Measurements from ENCODE around the gene RFTN1. TPM values are rescaled to one million over a fixed set of nuclear protein-coding genes. Genes with fewer than 3 reads are reported as not detected.

The RFTN1 gene
- total and polyA plus RNA-seq, 2 donors (not counting 1 experiment from before 2014, with no cell fraction given), result 35.1 to 35.5 TPM

DNA sequence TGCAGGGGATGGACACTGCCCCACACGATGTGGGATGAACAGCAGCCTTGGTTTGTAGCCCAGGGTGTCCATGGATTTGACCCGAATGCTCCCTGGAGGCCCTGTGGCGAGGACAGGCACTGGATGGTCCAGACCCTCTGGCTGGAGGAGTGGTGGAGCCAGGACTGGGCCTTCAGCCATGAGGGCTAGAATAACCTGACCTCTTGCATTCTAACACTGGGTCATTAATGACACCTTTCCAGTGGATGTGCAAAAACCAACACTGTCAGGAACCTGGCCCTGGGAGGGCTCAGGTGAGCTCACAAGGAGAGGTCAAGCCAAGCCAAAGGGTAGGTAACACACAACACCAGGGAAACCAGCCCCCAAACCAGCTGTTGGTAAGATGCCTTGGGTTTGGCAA lies 197.1 kb downstream of the RFTN1 start:
- Histone ChIP-seq H3K27me3 (ENCODE audit: control insufficient read depth, insufficient read depth, low read length) (no peaks in the 10 kb centered on the region), H3K4me2 (ENCODE audit: extremely low read depth, insufficient read depth, low read length) (no peak overlapping the region), H3K36me3 (ENCODE audit: control insufficient read depth, insufficient read depth, low read length) (no peaks in the 10 kb centered on the region)

DNA sequence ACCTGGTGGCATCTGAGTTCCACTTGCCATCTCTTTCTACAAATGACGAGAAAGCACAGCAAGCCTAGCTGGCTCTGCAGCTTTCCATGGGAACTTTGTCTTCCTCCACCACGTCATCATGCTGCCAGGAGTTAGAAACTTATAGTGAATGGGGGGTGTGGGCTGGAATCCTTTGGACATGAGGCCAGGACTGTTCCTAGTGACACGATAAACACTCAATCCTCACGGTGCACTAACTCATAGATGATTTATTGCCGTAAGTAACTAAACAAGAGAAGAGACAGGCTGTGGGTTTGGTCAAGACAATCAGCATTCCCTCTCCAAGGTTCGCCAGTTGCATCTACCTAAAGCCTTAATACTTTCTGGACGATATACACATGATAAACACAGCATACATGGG lies 197.9 kb downstream of the RFTN1 start:
- no peak for DNase-seq (ENCODE audit: low read depth in 2 of 2)
- no peak overlapping the region for H2AFZ ChIP-seq (ENCODE audit: low read length)
- no peak overlapping the region for H3K9ac ChIP-seq (ENCODE audit: insufficient read depth, low read length)
- no peaks in the 10 kb centered on the region for H3K4me1 ChIP-seq (ENCODE audit: control insufficient read depth, extremely low read depth, insufficient read depth, low read length)
- no peaks in the 10 kb centered on the region for H4K20me1 ChIP-seq (ENCODE audit: control insufficient read depth, extremely low read depth, insufficient read depth, low read length)
- no peak overlapping the region for H3K4me2 ChIP-seq (ENCODE audit: extremely low read depth, insufficient read depth, low read length)
- H3K36me3 ChIP-seq (ENCODE audit: control insufficient read depth, insufficient read depth, low read length), result no peaks in the 10 kb centered on the region
- no peaks in the 10 kb centered on the region for H3K79me2 ChIP-seq (ENCODE audit: control insufficient read depth, insufficient read depth, low read length)
- H3K27ac ChIP-seq (ENCODE audit: insufficient read depth, low read length), result no peak overlapping the region
- no peaks in the 10 kb centered on the region for H3K9me3 ChIP-seq (ENCODE audit: control insufficient read depth, insufficient read depth, low read depth, low read length)
- no peak overlapping the region for H3K4me3 ChIP-seq (replicated peaks in 1 of 4; ENCODE audit: control extremely low read depth in 1 of 4, insufficient read depth in 1 of 4, low read depth in 3 of 4, low read length in 4 of 4)
- TF ChIP-seq EZH2 (IDR thresholded peaks at IDR 0.05; ENCODE audit: low read length, missing control alignments), result no peak
- TF ChIP-seq, protein P1, sequence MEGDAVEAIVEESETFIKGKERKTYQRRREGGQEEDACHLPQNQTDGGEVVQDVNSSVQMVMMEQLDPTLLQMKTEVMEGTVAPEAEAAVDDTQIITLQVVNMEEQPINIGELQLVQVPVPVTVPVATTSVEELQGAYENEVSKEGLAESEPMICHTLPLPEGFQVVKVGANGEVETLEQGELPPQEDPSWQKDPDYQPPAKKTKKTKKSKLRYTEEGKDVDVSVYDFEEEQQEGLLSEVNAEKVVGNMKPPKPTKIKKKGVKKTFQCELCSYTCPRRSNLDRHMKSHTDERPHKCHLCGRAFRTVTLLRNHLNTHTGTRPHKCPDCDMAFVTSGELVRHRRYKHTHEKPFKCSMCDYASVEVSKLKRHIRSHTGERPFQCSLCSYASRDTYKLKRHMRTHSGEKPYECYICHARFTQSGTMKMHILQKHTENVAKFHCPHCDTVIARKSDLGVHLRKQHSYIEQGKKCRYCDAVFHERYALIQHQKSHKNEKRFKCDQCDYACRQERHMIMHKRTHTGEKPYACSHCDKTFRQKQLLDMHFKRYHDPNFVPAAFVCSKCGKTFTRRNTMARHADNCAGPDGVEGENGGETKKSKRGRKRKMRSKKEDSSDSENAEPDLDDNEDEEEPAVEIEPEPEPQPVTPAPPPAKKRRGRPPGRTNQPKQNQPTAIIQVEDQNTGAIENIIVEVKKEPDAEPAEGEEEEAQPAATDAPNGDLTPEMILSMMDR (conservative IDR thresholded peaks at IDR 0.05 in 1 of 2, IDR thresholded peaks at IDR 0.05 in 1 of 2; ENCODE audit: low read depth in 1 of 2, low read length in 2 of 2), result no peak
- no peaks in the 10 kb centered on the region for H3K27me3 ChIP-seq (ENCODE audit: control insufficient read depth, insufficient read depth, low read length)

More for the DNA sequence above, 197.1 kb downstream of the RFTN1 start:
- no peak for DNase-seq (ENCODE audit: low read depth in 2 of 2)
- Histone ChIP-seq H3K4me3 (replicated peaks in 1 of 4; ENCODE audit: control extremely low read depth in 1 of 4, insufficient read depth in 1 of 4, low read depth in 3 of 4, low read length in 4 of 4) (no peak overlapping the region), H3K27ac (ENCODE audit: insufficient read depth, low read length) (no peak overlapping the region), H2AFZ (ENCODE audit: low read length) (no peak overlapping the region), H4K20me1 (ENCODE audit: control insufficient read depth, extremely low read depth, insufficient read depth, low read length) (no peaks in the 10 kb centered on the region), H3K4me1 (ENCODE audit: control insufficient read depth, extremely low read depth, insufficient read depth, low read length) (no peaks in the 10 kb centered on the region), H3K79me2 (ENCODE audit: control insufficient read depth, insufficient read depth, low read length) (no peaks in the 10 kb centered on the region), H3K9ac (ENCODE audit: insufficient read depth, low read length) (no peak overlapping the region), H3K9me3 (ENCODE audit: control insufficient read depth, insufficient read depth, low read depth, low read length) (no peaks in the 10 kb centered on the region)
- TF ChIP-seq EZH2 (IDR thresholded peaks at IDR 0.05; ENCODE audit: low read length, missing control alignments), result no peak
- TF ChIP-seq, protein P1 (conservative IDR thresholded peaks at IDR 0.05 in 1 of 2, IDR thresholded peaks at IDR 0.05 in 1 of 2; ENCODE audit: low read depth in 1 of 2, low read length in 2 of 2), result no peak

DNA sequence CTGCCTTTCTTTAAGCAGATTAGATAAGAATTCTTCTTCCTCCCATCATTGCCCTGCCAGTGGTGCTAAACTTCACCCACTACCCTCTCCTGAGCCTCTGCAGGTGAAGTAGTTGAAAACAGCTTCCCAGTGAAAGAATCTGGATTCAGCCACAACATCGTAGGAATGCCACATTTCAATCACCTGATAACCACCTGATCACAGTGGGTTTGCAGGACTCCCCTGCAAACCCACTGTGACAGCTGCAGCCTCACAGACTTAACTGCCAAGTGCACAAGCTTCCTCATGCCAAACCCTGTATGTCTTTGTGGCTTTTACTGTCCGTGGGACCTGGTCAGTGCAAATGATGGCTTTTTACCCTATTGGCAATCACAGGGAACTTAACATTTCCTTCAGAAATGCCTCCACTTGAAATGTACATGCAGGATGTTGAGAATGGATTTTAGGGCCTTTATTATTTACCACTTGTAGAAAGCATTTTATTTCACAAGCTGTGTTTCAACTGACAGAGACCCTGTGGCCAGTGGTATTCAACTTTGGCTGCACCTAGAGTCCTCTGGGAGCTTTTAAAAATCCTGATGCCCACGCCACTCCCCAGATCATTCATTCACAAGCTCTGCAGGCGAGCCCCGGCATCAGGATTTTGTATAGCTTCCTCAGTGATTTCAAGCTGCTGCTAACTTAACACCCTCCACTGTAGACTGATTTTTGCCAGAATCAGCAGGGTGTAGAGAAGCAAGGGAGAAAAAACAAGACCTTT lies 199.4 kb downstream of the RFTN1 start:
- Histone ChIP-seq H3K36me3 (ENCODE audit: control insufficient read depth, insufficient read depth, low read length) (no peaks in the 10 kb centered on the region), H3K9ac (ENCODE audit: insufficient read depth, low read length) (no peak overlapping the region), H3K4me2 (ENCODE audit: extremely low read depth, insufficient read depth, low read length) (no peak overlapping the region), H2AFZ (ENCODE audit: low read length) (no peak overlapping the region), H3K79me2 (ENCODE audit: control insufficient read depth, insufficient read depth, low read length) (no peaks in the 10 kb centered on the region), H3K27me3 (ENCODE audit: control insufficient read depth, insufficient read depth, low read length) (no peaks in the 10 kb centered on the region), H3K27ac (ENCODE audit: insufficient read depth, low read length) (no peak overlapping the region), H3K9me3 (ENCODE audit: control insufficient read depth, insufficient read depth, low read depth, low read length) (no peaks in the 10 kb centered on the region), H3K4me3 (replicated peaks in 1 of 4; ENCODE audit: control extremely low read depth in 1 of 4, insufficient read depth in 1 of 4, low read depth in 3 of 4, low read length in 4 of 4) (no peak overlapping the region), H3K4me1 (ENCODE audit: control insufficient read depth, extremely low read depth, insufficient read depth, low read length) (no peaks in the 10 kb centered on the region), H4K20me1 (ENCODE audit: control insufficient read depth, extremely low read depth, insufficient read depth, low read length) (no peaks in the 10 kb centered on the region)
- DNase-seq (ENCODE audit: low read depth in 2 of 2), result no peak
- TF ChIP-seq, protein P1 (conservative IDR thresholded peaks at IDR 0.05 in 1 of 2, IDR thresholded peaks at IDR 0.05 in 1 of 2; ENCODE audit: low read depth in 1 of 2, low read length in 2 of 2), result no peak
- no peak for TF ChIP-seq EZH2 (IDR thresholded peaks at IDR 0.05; ENCODE audit: low read length, missing control alignments)
